Esophagus muscularis mucosa (tissue), 4 donors: Measurements from ENCODE around the gene PNLIPRP3. TPM values are rescaled to one million over a fixed set of nuclear protein-coding genes. Genes with fewer than 3 reads are reported as not detected.

Experiments
- DNase-seq: peaks from one replicate; pipeline ENCODE4 v3.0.0-alpha.2; 2017; ENCODE audit errors: extremely low spot score
- H3K27ac ChIP-seq, 4 donors: fragments of 200-600 bp; sonication (generic); replicated peaks in 1 of 4; 1 replicate in 3 of 4; 2 replicates in 1 of 4; pipeline ENCODE4 v1.5.1; 2016 to 2019; ENCODE audit warnings: mild to moderate bottlenecking in 1 of 4
- H3K27me3 ChIP-seq, 4 donors: fragments of 200-600 bp; sonication (generic); one replicate each; pipeline versions ENCODE4 v1.5.1 to v1.6.0; 2016 to 2019
- H3K36me3 ChIP-seq, 4 donors: fragments of 200-600 bp; sonication (generic); one replicate each; pipeline ENCODE4 v1.5.1; 2016 to 2019
- H3K4me1 ChIP-seq, 4 donors: fragments of 200-600 bp; sonication (generic); one replicate each; pipeline ENCODE4 v1.5.1; 2016 to 2019
- H3K4me3 ChIP-seq, 4 donors: fragments of 200-600 bp; sonication (generic); 1 replicate in 2 of 4; 2 replicates in 2 of 4; pipeline ENCODE4 v1.5.1; 2016 to 2019; ENCODE audit warnings: mild to moderate bottlenecking in 4 of 4, moderate library complexity in 1 of 4
- H3K9me3 ChIP-seq, 4 donors: fragments of 200-600 bp; sonication (generic); 1 replicate in 3 of 4; 2 replicates in 1 of 4; pipeline ENCODE4 v1.5.1; 2016 to 2019
- EP300 ChIP-seq: sonication (generic); formaldehyde crosslinking; IDR thresholded peaks from one replicate; pipeline ENCODE4 v1.6.1; 2017; ENCODE audit warnings: antibody characterized with exemption
- POLR2A ChIP-seq: fragments of 450-650 bp; IDR thresholded peaks from one replicate; pipeline ENCODE4 v1.6.1; 2017; ENCODE audit warnings: antibody characterized with exemption, moderate library complexity, mild to moderate bottlenecking, low read depth
- POLR2AphosphoS5 ChIP-seq, 2 donors: sonication (generic); formaldehyde crosslinking; IDR thresholded peaks; one replicate each; pipeline ENCODE4 v1.6.1; 2017; ENCODE audit warnings: antibody characterized with exemption in 2 of 2
- WGBS: methylation state at CpG from one replicate; pipeline ENCODE4 v1.1.5; 2018; 5-methylcytosine and 5-hydroxymethylcytosine counted together
- intact Hi-C: fragments of 100-400 bp; cut with DNase I; formaldehyde crosslinking; loops from one replicate; pipeline ENCODE4 v1.15.1; 2023
- total RNA-seq, 4 donors: library from RNA; depleted of rRNA; stranded (reverse); fragments of >200 nt; gene quantifications; one replicate each; pipeline versions ENCODE4 v1.1.0 to v1.2.1, GENCODE V29; 2016
- TF ChIP-seq, protein P1 (sequence below), 3 experiments: fragments of 200-600 bp in 2 of 3; fragments of 450-650 bp in 1 of 3; sonication (generic) in 2 of 3; IDR thresholded peaks; one replicate each; pipeline ENCODE4 v1.5.1; 2017 to 2019; ENCODE audit warnings: antibody characterized with exemption in 3 of 3, mild to moderate bottlenecking in 2 of 3, moderate library complexity in 1 of 3

The PNLIPRP3 gene
- total RNA-seq, 4 donors from 2014 or later, result 0.17 TPM; not detected in 3

DNA sequence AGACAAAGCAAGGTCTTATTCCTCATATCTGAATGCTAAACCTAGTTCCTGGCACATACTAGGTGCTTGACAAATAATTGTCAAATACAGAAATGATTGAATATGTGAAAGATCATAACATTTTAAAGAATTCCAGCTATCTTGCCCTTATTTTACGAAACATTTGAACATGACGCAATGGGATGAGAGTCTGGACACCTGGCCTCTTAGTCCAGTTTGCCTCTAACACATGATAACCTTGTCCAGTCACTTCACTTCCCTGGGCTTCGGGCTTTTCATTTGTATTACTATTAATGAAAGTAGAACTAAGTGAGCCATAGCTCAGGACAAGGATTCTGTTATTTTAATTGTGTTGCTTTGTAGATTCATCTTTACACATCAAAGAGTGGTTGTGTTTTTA is 32.6 kb downstream of the PNLIPRP3 start:
- TF ChIP-seq EP300 (no peak), POLR2AphosphoS5 (IDR thresholded peaks at IDR 0.05) (no peak), POLR2A (no peak)
- TF ChIP-seq, protein P1, sequence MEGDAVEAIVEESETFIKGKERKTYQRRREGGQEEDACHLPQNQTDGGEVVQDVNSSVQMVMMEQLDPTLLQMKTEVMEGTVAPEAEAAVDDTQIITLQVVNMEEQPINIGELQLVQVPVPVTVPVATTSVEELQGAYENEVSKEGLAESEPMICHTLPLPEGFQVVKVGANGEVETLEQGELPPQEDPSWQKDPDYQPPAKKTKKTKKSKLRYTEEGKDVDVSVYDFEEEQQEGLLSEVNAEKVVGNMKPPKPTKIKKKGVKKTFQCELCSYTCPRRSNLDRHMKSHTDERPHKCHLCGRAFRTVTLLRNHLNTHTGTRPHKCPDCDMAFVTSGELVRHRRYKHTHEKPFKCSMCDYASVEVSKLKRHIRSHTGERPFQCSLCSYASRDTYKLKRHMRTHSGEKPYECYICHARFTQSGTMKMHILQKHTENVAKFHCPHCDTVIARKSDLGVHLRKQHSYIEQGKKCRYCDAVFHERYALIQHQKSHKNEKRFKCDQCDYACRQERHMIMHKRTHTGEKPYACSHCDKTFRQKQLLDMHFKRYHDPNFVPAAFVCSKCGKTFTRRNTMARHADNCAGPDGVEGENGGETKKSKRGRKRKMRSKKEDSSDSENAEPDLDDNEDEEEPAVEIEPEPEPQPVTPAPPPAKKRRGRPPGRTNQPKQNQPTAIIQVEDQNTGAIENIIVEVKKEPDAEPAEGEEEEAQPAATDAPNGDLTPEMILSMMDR (IDR thresholded peaks at IDR 0.05), result no peak
- 89% methylated on average over 3 of the region's 3 CpGs for WGBS
- no peak overlapping the region for H3K27ac ChIP-seq
- no peaks in the 10 kb centered on the region for H3K4me1 ChIP-seq
- no peaks in the 10 kb centered on the region for H3K36me3 ChIP-seq
- no peak overlapping the region for H3K4me3 ChIP-seq
- intact Hi-C loops, result no loop called here
- H3K9me3 ChIP-seq, result no peaks in the 10 kb centered on the region
- H3K27me3 ChIP-seq, result no peaks in the 10 kb centered on the region
- no peak for DNase-seq

GRCh38 chr10:116461680-116462079 is 34.0 kb downstream of the PNLIPRP3 start:
- intact Hi-C loops, result no loop called here
- no peak overlapping the region for H3K27ac ChIP-seq
- TF ChIP-seq EP300 (no peak), POLR2A (no peak)
- TF ChIP-seq, protein P1 (IDR thresholded peaks at IDR 0.05), result no peak
- H3K36me3 ChIP-seq, result no peaks in the 10 kb centered on the region
- no peaks in the 10 kb centered on the region for H3K27me3 ChIP-seq
- no peak for DNase-seq
- no peak overlapping the region for H3K4me3 ChIP-seq
- H3K4me1 ChIP-seq, result no peaks in the 10 kb centered on the region
- no peaks in the 10 kb centered on the region for H3K9me3 ChIP-seq
- 57% methylated on average over 1 of the region's 1 CpG for WGBS

- Histone ChIP-seq H3K27ac (no peak overlapping the region), H3K27me3 (no peaks in the 10 kb centered on the region), H3K9me3 (no peaks in the 10 kb centered on the region), H3K4me3 (no peak overlapping the region), H3K4me1 (no peaks in the 10 kb centered on the region), H3K36me3 (no peaks in the 10 kb centered on the region)
- WGBS, result 92% methylated on average over 2 of the region's 2 CpGs
- intact Hi-C loops, result no loop called here
- peak; percentile 89 for DNase-seq
- TF ChIP-seq, protein P1 (IDR thresholded peaks at IDR 0.05), result no peak
- TF ChIP-seq POLR2AphosphoS5 (IDR thresholded peaks at IDR 0.05), result no peak
- TF ChIP-seq POLR2A, result no peak
- TF ChIP-seq EP300, result no peak
Measured at GRCh38 chr10:116464257-116464656, 36.6 kb downstream of the PNLIPRP3 start.

DNA sequence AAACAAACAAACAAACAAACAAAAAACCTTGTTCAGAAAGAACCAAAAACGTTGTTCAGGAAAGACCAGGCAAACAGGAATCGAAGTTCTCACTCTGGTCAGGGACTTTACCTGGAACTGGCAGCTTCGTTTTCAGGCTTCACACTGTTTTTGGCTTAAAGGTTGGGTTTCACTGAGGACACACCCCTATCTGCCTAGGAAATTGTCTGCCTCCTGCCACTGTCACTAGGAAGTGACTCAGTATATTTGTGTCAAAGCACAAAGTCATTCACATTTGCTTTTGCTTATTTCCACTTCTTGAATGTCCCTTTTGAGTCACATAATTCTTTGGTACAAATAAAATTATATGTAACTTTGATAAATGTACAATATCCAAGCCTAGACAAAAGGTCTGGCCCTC is 37.9 kb downstream of the PNLIPRP3 start:
- no peak for TF ChIP-seq POLR2A
- TF ChIP-seq, protein P1 (IDR thresholded peaks at IDR 0.05), result no peak
- TF ChIP-seq POLR2AphosphoS5 (IDR thresholded peaks at IDR 0.05), result no peak
- TF ChIP-seq EP300, result no peak
- no peaks in the 10 kb centered on the region for H3K4me1 ChIP-seq
- H3K27me3 ChIP-seq, result no peaks in the 10 kb centered on the region
- no peak for DNase-seq
- H3K4me3 ChIP-seq, result no peak overlapping the region
- no peaks in the 10 kb centered on the region for H3K9me3 ChIP-seq
- intact Hi-C loops, result no loop called here
- H3K36me3 ChIP-seq, result no peaks in the 10 kb centered on the region
- no peak overlapping the region for H3K27ac ChIP-seq
- 66% methylated on average over 3 of the region's 3 CpGs for WGBS

DNA sequence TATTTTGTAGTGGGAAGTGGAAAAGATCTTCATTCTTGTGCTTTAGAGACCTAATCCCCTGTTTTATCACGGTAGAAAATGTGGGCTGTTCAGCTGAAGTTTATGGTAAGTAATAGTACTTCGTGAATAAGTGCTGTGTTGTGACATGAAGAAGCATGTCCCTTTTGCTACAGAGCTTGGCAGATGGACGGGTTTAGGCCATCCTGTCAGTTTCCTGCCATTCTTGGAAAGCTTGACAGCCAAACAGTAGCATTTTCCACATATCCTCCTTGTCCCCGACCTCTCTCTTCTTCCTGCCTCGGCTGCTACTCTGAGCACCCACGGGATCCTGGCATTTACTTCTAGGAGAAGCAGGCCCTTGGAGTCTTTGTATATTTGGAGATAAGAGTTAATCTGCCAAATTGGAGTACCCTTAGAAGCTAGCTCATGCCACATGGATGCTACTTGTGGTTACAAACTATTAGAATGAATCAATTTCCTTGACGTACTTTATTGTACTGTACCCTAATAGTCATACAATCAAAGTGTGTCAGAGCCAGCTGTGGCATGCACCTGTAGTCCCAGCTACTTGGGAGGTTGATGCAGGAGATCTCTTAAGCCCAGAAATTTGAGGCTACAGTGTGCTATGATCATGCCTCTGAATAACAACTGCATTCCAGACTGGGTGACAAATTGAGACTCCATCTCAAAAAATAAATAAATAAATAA is 39.2 kb downstream of the PNLIPRP3 start:
- 79% methylated on average over 7 of the region's 7 CpGs for WGBS

More for the DNA sequence above, 39.2 kb downstream of the PNLIPRP3 start:
- H3K36me3 ChIP-seq, result no peaks in the 10 kb centered on the region
- H3K4me1 ChIP-seq, result no peaks in the 10 kb centered on the region
- no peaks in the 10 kb centered on the region for H3K9me3 ChIP-seq
- H3K27me3 ChIP-seq, result no peaks in the 10 kb centered on the region
- intact Hi-C loops, result no loop called here
- no peak for DNase-seq
- TF ChIP-seq, protein P1 (IDR thresholded peaks at IDR 0.05), result no peak
- no peak overlapping the region for H3K4me3 ChIP-seq
- no peak overlapping the region for H3K27ac ChIP-seq
